C4-2B (cell line): ENCODE data around the gene BCLAF1.

Experiments used
- H3K27ac ChIP-seq: fragments of 450-650 bp; 2 replicates; pipeline ENCODE4 v1.5.1; 2017
- CTCF ChIP-seq: fragments of 450-650 bp; conservative IDR thresholded peaks from 2 replicates; pipeline ENCODE4 v1.5.1; 2017; ENCODE audit warnings: mild to moderate bottlenecking
- ZFX ChIP-seq: fragments of 450-650 bp; IDR thresholded peaks from 2 replicates; pipeline ENCODE4 v1.6.1; 2017

Gene BCLAF1

DNA sequence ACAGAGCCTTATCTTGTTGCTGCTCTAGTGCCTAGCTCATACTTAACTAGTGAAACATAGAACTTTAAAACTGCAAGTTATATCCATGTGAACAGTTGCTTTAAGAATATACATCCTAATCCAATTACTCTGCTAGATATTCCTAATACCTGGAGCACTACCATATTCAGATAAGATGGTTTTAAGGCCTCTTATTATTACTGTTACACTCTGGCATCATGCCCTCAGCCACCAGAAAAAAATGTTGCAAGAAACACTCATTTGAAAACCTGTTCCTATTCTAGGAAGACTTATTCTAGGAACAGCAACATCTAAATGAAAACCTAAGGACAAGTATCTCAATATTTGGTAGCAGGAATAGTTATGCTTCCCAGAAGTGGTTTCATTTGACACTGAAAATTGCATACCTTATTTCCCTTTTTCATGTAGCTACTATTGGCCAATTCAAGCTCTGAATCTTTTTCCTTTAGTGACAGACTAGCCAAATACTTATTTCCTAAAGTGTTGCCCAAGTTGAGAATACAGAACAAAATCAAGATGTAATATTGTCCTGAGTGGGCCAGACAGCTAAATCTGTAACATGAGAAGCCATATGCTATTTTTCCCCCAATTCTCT is 34.7 kb downstream of the BCLAF1 start:
- TF ChIP-seq CTCF (no peak), ZFX (no peak)
- H3K27ac ChIP-seq: no peak overlapping the region

GRCh38 chr6:136253734-136254133 is 35.9 kb downstream of the BCLAF1 start:
- TF ChIP-seq ZFX (no peak), CTCF (no peak)
- no peak overlapping the region for H3K27ac ChIP-seq

- TF ChIP-seq CTCF (no peak), ZFX (no peak)
- H3K27ac ChIP-seq: no peak overlapping the region
These were observed 37.2 kb downstream of the BCLAF1 start for GRCh38 chr6:136252441-136252840.

DNA sequence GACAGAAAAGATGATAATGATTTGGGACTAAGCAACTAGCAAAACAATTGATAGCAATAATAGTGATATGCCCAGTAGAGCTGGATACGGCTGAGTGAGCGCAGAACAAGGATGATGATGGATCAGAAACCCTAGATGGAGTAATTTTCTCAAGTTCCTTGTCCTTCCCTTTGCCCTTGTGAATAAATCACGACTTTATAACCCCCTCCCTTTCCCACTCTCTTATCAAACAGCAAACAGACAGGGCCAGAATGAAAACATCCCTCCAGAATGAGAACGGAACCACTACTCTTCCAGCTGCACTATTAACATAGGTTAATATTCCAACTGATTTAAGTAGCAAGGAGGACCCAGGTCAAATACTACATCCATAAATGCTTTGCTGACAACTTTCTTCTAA is 38.3 kb downstream of the BCLAF1 start:
- TF ChIP-seq CTCF (no peak), ZFX (no peak)
- H3K27ac ChIP-seq: no peak overlapping the region

DNA sequence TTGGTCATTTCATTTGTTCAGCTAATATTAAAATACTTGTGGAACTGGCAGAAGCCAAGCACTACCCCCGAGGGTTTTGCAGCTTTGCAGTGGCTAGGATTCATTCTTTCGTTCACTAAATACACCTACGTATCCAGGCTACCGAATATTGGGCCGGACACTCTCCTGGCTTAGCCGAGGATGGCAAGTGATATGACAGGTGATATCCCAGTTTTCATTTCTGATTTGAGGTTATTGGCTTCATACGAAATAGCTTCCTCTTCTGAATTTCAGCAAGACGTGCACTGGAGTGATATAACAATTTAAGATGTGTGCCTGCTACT is 39.0 kb downstream of the BCLAF1 start:
- no peak for TF ChIP-seq ZFX
- no peak for TF ChIP-seq CTCF
- peak overlapping the region; percentile 73 for H3K27ac ChIP-seq

DNA sequence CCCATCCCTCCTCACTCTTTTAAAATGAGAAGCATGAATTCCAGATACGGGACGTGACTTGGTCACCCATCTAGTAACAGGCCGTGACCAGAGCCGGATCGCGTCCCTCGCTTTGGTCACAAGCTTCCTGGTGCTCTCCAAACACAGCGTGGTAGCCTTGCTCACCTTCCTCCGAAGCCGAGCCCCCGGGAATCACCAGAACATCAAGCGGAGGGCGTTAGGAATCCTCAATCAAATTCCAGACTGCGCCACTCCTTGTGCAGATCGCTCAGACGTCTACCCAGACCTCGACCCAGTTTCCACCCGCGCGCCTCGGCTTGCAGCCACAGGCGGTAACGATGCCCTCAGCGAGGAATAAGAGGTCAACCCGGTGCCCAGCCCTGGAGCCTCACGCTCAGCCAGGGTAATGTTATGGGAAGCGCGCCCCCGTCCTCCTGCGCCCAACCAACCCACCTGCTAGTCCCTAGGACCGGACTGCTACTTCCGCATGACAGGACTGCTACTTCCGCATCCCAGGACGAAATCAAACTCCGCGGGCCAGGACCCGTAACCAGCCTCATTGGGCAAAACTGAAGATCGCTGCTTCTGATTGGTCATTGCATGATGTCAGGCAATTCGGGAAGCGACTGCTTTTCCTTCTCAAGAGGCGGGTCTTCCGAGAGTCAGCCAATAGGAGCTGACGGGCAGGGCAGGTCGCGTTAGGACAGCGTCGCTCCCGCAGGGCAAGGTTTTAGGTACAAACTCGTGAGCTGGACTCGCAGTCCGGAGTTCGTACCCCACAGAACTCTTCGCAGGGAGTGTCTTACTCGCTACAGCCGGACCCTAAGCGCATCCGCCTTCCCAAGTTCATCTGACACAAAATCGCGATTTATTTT is 39.6 kb downstream of the BCLAF1 start, which contains the start of gene MTFR2:
Gene MTFR2 (minus strand): TSS at position 501 of the 875 bp plus-strand sequence. CDS start 1,212 bp downstream, outside the sequence.
- TF ChIP-seq CTCF: no peak
- no peak for TF ChIP-seq ZFX
- H3K27ac ChIP-seq: peak within 1 kb of the TSS; percentile 73

- H3K27ac ChIP-seq: peak overlapping the region; percentile 73
- no peak for TF ChIP-seq CTCF
- TF ChIP-seq ZFX: no peak
These were observed 40.3 kb downstream of the BCLAF1 start for GRCh38 chr6:136249336-136249735.
